SK-N-SH (cell line): ENCODE measurements around the gene LIN7C. TPM values are rescaled to one million over a fixed set of nuclear protein-coding genes. Genes with fewer than 3 reads are reported as not detected.

Source experiments
- CTCF ChIA-PET: fragments of 300-600, 350-600 bp; formaldehyde crosslinking; extraction: SDS; loops from one replicate; lab custom pipeline; 2021; lab: Yijun Ruan, JAX
- POLR2A ChIA-PET: fragments of 350-600 bp; sonication (Branson Sonifier 250); formaldehyde crosslinking; extraction: SDS; loops from one replicate; lab custom pipeline; 2020; ENCODE audit warnings: antibody characterized with exemption, inconsistent platforms; lab: Yijun Ruan, JAX
- DNase-seq: peaks from one replicate; pipeline ENCODE4 v3.0.0; 2012
- H2AFZ ChIP-seq: fragments of 200-600 bp; sonication (generic); 2 replicates; pipeline ENCODE4 v1.8.1; 2016; ENCODE audit warnings: antibody characterized with exemption, mild to moderate bottlenecking, low read depth
- H3F3A ChIP-seq: fragments of 200-600 bp; sonication (generic); replicated peaks from 2 replicates; pipeline ENCODE3; 2016; ENCODE audit warnings: antibody characterized with exemption, mild to moderate bottlenecking; ENCODE audit not compliant: insufficient read depth
- H3K27ac ChIP-seq, 2 experiments: fragments of 200-500 bp in 1 of 2; fragments of 200-600 bp in 1 of 2; sonication (Bioruptor generic) in 1 of 2; sonication (generic), shearing (Covaris generic) in 1 of 2; 2 replicates each; pipeline versions ENCODE4 v1.5.1 to v1.6.1; 2014 to 2016; ENCODE audit warnings: low read depth in 2 of 2, inconsistent platforms in 1 of 2, low read length in 1 of 2, mild to moderate bottlenecking in 1 of 2, mixed read lengths in 1 of 2
- H3K27me3 ChIP-seq: fragments of 200-600 bp; sonication (generic), shearing (Covaris generic); 2 replicates; pipeline ENCODE4 v1.6.1; 2016; ENCODE audit warnings: mixed run types; ENCODE audit not compliant: insufficient read depth
- H3K36me3 ChIP-seq, 2 experiments: fragments of 200-500 bp in 1 of 2; fragments of 200-600 bp in 1 of 2; sonication (Bioruptor generic) in 1 of 2; sonication (generic) in 1 of 2; replicated peaks in 1 of 2; 2 replicates each; pipeline versions ENCODE3 to v1.5.1; 2014 to 2016; ENCODE audit warnings: low read length in 1 of 2, mild to moderate bottlenecking in 1 of 2; ENCODE audit not compliant: insufficient read depth in 2 of 2, control insufficient read depth in 1 of 2
- H3K4me1 ChIP-seq, 2 experiments: fragments of 200-500 bp in 1 of 2; fragments of 200-600 bp in 1 of 2; sonication (Bioruptor generic) in 1 of 2; sonication (generic), shearing (Covaris generic) in 1 of 2; 2 replicates each; pipeline versions ENCODE4 v1.5.1 to v1.6.1; 2014 to 2016; ENCODE audit warnings: low read depth in 1 of 2, low read length in 1 of 2, mixed run types in 1 of 2; ENCODE audit not compliant: insufficient read depth in 2 of 2, control insufficient read depth in 1 of 2
- H3K4me2 ChIP-seq: fragments of 200-600 bp; sonication (generic), shearing (Covaris generic); 2 replicates; pipeline ENCODE4 v1.6.1; 2017; ENCODE audit warnings: mixed run types
- H3K4me3 ChIP-seq, 2 experiments: fragments of 200-500 bp in 1 of 2; fragments of 200-600 bp in 1 of 2; sonication (Bioruptor generic) in 1 of 2; sonication (generic), shearing (Covaris generic) in 1 of 2; 2 replicates each; pipeline versions ENCODE4 v1.5.1 to v1.8.1; 2014 to 2016; ENCODE audit warnings: low read depth in 2 of 2, inconsistent platforms in 1 of 2, low read length in 1 of 2, mild to moderate bottlenecking in 1 of 2, mixed read lengths in 1 of 2, moderate library complexity in 1 of 2
- H3K79me2 ChIP-seq: fragments of 200-600 bp; sonication (generic); 2 replicates; pipeline ENCODE4 v1.8.1; 2017; ENCODE audit warnings: mild to moderate bottlenecking; ENCODE audit not compliant: insufficient read depth
- H3K9ac ChIP-seq: fragments of 200-600 bp; sonication (generic); 2 replicates; pipeline ENCODE4 v1.6.1; 2017; ENCODE audit warnings: mixed run types
- H3K9me2 ChIP-seq: fragments of 200-600 bp; sonication (generic); 2 replicates; pipeline ENCODE4 v1.6.1; 2017; ENCODE audit warnings: mixed run types
- H3K9me3 ChIP-seq: fragments of 200-600 bp; sonication (generic); 2 replicates; pipeline ENCODE4 v1.6.1; 2017; ENCODE audit warnings: mixed run types, mild to moderate bottlenecking, moderate library complexity
- H4K20me1 ChIP-seq: fragments of 200-600 bp; sonication (generic); 2 replicates; pipeline ENCODE4 v1.6.1; 2017; ENCODE audit warnings: mild to moderate bottlenecking, mixed run types; ENCODE audit not compliant: insufficient read depth
- CHD2 ChIP-seq: fragments of 150-350 bp; IDR thresholded peaks from 2 replicates; pipeline ENCODE4 v1.6.1; 2018; ENCODE audit warnings: low read length; ENCODE audit not compliant: partially characterized antibody
- CTCF ChIP-seq: fragments of 200-600 bp; sonication (generic); IDR thresholded peaks from 2 replicates; pipeline ENCODE4 v1.6.1; 2017; ENCODE audit warnings: antibody characterized with exemption, mild to moderate bottlenecking, moderate library complexity
- FOSL2 ChIP-seq: IDR thresholded peaks from 2 replicates; pipeline ENCODE4 v1.4.0; 2012; ENCODE audit warnings: low read depth, mild to moderate bottlenecking, moderate library complexity, borderline replicate concordance
- FOXM1 ChIP-seq: IDR thresholded peaks from 2 replicates; pipeline ENCODE4 v1.4.0; 2012; ENCODE audit warnings: low read depth, mild to moderate bottlenecking
- GATA2 ChIP-seq: sonication (generic); formaldehyde crosslinking; IDR thresholded peaks from 2 replicates; pipeline ENCODE4 v1.5.0; 2020; ENCODE audit warnings: mild to moderate bottlenecking, missing genetic modification reagents
- MAX ChIP-seq: IDR thresholded peaks from 2 replicates; pipeline ENCODE4 v1.4.0; 2012; ENCODE audit warnings: low read depth
- MEF2A ChIP-seq: IDR thresholded peaks from 2 replicates; pipeline ENCODE4 v1.4.0; 2012; ENCODE audit warnings: low read depth, borderline replicate concordance
- NFIC ChIP-seq: IDR thresholded peaks from 2 replicates; pipeline ENCODE4 v1.4.0; 2012; ENCODE audit warnings: borderline replicate concordance
- NRF1 ChIP-seq: IDR thresholded peaks from 2 replicates; pipeline ENCODE4 v1.6.1; 2012; ENCODE audit warnings: low read depth, mild to moderate bottlenecking, low read length
- POLR2AphosphoS5 ChIP-seq: IDR thresholded peaks from 2 replicates; pipeline ENCODE4 v1.6.1; 2012; ENCODE audit warnings: low read depth, low read length
- RAD21 ChIP-seq: IDR thresholded peaks from 2 replicates; pipeline ENCODE4 v1.6.1; 2012; ENCODE audit warnings: mild to moderate bottlenecking, low read length
- REST ChIP-seq: IDR thresholded peaks from 2 replicates; pipeline ENCODE4 v1.6.1; 2012; ENCODE audit warnings: mild to moderate bottlenecking, low read depth, low read length, moderate library complexity
- RXRA ChIP-seq: IDR thresholded peaks from 2 replicates; pipeline ENCODE4 v1.4.0; 2012; ENCODE audit warnings: low read depth, mild to moderate bottlenecking, borderline replicate concordance
- SIN3A ChIP-seq: IDR thresholded peaks from 2 replicates; pipeline ENCODE4 v1.6.1; 2012; ENCODE audit warnings: low read depth, mild to moderate bottlenecking, low read length, moderate library complexity, borderline replicate concordance
- SMC3 ChIP-seq: IDR thresholded peaks from 2 replicates; pipeline ENCODE4 v1.6.1; 2012; ENCODE audit warnings: low read depth, low read length, improper control_type of control experiment
- USF2 ChIP-seq: fragments of 150-350 bp; IDR thresholded peaks from 2 replicates; pipeline ENCODE4 v1.6.1; 2017; ENCODE audit warnings: antibody characterized with exemption, low read length, low read depth, borderline replicate concordance
- ZBTB33 ChIP-seq: IDR thresholded peaks from 2 replicates; pipeline ENCODE4 v1.4.0; 2012; ENCODE audit warnings: low read depth, borderline replicate concordance
- WGBS: methylation state at CpG from one replicate; pipeline ENCODE4 v1.1.6; 2017; ENCODE audit warnings: low lambda C conversion rate; 5-methylcytosine and 5-hydroxymethylcytosine counted together
- polyA plus RNA-seq, 3 experiments: library from polyadenylated mRNA; depleted of rRNA; stranded (reverse); fragments of >200 nt; gene quantifications; 2 replicates each; pipeline ENCODE4 v1.2.3, GENCODE V29; 2012

LIN7C gene
- polyA plus RNA-seq, 1 of the 3 experiments (the other 2 are of a cell fraction): 7.3 TPM

GRCh38 chr11:27487706-27488105, 18.9 kb downstream of the LIN7C start (continued):
- TF ChIP-seq REST (no peak), RAD21 (no peak), CHD2 (no peak), MAX (no peak), FOXM1 (no peak)

GRCh38 chr11:27485930-27486773, 20.4 kb downstream of the LIN7C start:
- H4K20me1 ChIP-seq: no peaks in the 10 kb centered on the region
- H3K27ac ChIP-seq: no peak overlapping the region
- no peak overlapping the region; a peak in 1 of 4 replicates for H3K4me3 ChIP-seq
- no peak overlapping the region for H3K4me2 ChIP-seq
- no peaks in the 10 kb centered on the region for H3K79me2 ChIP-seq
- DNase-seq: peak; percentile 40
- 29% methylated on average over 3 of the region's 4 CpGs for WGBS
- peaks cover 1 to 10% of the 10 kb centered on the region in 2 experiments for H3K36me3 ChIP-seq
- ChIA-PET CTCF (interaction anchor here (0.5 to 11.7 kb wide), 78 partner anchors 11 to 1677 kb away, joined by 3 to 223 read pairs (median 4); partner anchors contain the start of gene LGR4), POLR2A (interaction anchor here (0.6 to 0.7 kb wide), 2 partner anchors 299 to 302 kb away, joined by 4 read pairs; no protein-coding TSS in a partner anchor)
- no peaks in the 10 kb centered on the region for H3K9me3 ChIP-seq
- no peaks in the 10 kb centered on the region for H3K4me1 ChIP-seq
- H3K27me3 ChIP-seq: no peaks in the 10 kb centered on the region
- H3F3A ChIP-seq: peaks cover 8% of the 10 kb centered on the region
- TF ChIP-seq GATA2 (CRISPR knock-in tag) (no peak), FOSL2 (no peak), SMC3 (peak; percentile 94), POLR2AphosphoS5 (no peak), USF2 (no peak), ZBTB33 (no peak), SIN3A (no peak), RXRA (no peak), FOXM1 (no peak), MEF2A (no peak), CTCF (peak; percentile 98), NRF1 (no peak), RAD21 (peak; percentile 98), NFIC (no peak)
- H3K9ac ChIP-seq: no peak overlapping the region
- H2AFZ ChIP-seq: no peak overlapping the region
- H3K9me2 ChIP-seq: no peaks in the 10 kb centered on the region
